Right atrium auricular region (tissue), 2 donors: Measurements from ENCODE around the gene DGCR6. TPM values are rescaled to one million over a fixed set of nuclear protein-coding genes. Genes with fewer than 3 reads are reported as not detected.
"Not testable (repeated sequence)": the region's sequence is repeated elsewhere in the genome, so short reads cannot be mapped to it uniquely, and the experiment has no call there.

Source experiments
- DNase-seq: peaks from one replicate; pipeline ENCODE4 v3.0.0-alpha.2; 2019; ENCODE audit warnings: low spot score
- H3K27ac ChIP-seq, 2 donors: fragments of 200-600 bp; sonication (generic); 1 replicate in 1 of 2; 2 replicates in 1 of 2; pipeline ENCODE4 v1.5.1; 2016 to 2019
- H3K27me3 ChIP-seq, 2 donors: fragments of 200-600 bp; sonication (generic); one replicate each; pipeline versions ENCODE4 v1.5.1 to v1.6.0; 2017 to 2019
- H3K36me3 ChIP-seq: fragments of 200-600 bp; sonication (generic); one replicate; pipeline ENCODE4 v1.5.1; 2016
- H3K4me1 ChIP-seq, 2 donors: fragments of 200-600 bp; sonication (generic); one replicate each; pipeline versions ENCODE4 v1.5.1 to v1.6.0; 2017 to 2019
- H3K4me3 ChIP-seq, 2 donors: fragments of 200-600 bp; sonication (generic); 1 replicate in 1 of 2; 2 replicates in 1 of 2; pipeline ENCODE4 v1.5.1; 2017 to 2019; ENCODE audit warnings: mild to moderate bottlenecking in 1 of 2, moderate library complexity in 1 of 2
- H3K9me3 ChIP-seq, 2 donors: fragments of 200-600 bp; sonication (generic); one replicate each; pipeline ENCODE4 v1.5.1; 2019
- total RNA-seq, 2 donors: library from RNA; depleted of rRNA; stranded (reverse); fragments of >200 nt; gene quantifications; one replicate each; pipeline ENCODE4 v1.1.0, GENCODE V29; 2016

Gene DGCR6
- total RNA-seq, 2 donors from 2014 or later: 2.9 to 17.5 TPM

DNA sequence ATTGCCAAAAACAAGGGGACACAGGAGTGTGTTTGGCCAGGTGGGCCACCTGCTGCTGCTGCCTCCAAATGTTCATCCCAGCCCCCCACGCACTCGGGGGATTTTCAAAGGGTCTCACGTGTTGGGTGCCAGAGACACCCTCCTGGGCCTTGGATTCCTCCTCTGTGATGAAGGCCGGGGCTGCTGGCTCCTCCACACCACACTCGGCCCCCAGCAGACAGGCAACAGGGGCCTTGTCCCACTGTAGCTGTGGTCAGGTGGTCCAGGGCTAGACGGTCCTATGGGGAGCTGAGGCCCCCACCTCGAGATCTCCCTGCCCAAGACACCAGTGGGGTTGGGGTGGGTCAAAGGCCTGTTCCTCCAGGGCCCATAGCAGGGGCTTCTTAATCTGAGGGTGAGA is 55.1 kb downstream of the DGCR6 start:
- H3K4me3 ChIP-seq, H3K9me3 ChIP-seq, H3K27me3 ChIP-seq, H3K36me3 ChIP-seq, DNase-seq, H3K4me1 ChIP-seq, H3K27ac ChIP-seq: not testable (repeated sequence)

Other genes with a start within 250 kb of the DGCR6 start
- 1 to 10 TPM; 1.7 to 8.0 TPM for gene PRODH, start 30.0 kb downstream of the DGCR6 start, total RNA-seq
- gene DGCR2, start 216.1 kb downstream of the DGCR6 start, total RNA-seq: 10 to 100 TPM; 32.8 to 48.1 TPM
- gene TSSK2, start 225.0 kb downstream of the DGCR6 start, total RNA-seq: not detected
- 10 to 100 TPM in 1 of 2 donors, 1 to 10 TPM in 1; 8.5 to 12.0 TPM for gene ESS2, start 238.3 kb downstream of the DGCR6 start, total RNA-seq
- not detected for gene GSC2, start 244.0 kb downstream of the DGCR6 start, total RNA-seq